Fibroblast of lung (primary cell): ENCODE results near the gene ZNF506.

Source experiments
- CTCF ChIP-seq, 2 donors: IDR thresholded peaks in 1 of 2; conservative IDR thresholded peaks in 1 of 2; 1 replicate in 1 of 2; 2 replicates in 1 of 2; pipeline ENCODE4 v1.5.1; 2011 to 2012; ENCODE audit warnings: low read length in 2 of 2, control low read depth in 1 of 2, inconsistent platforms in 1 of 2, low read depth in 1 of 2, mild to moderate bottlenecking in 1 of 2
- EZH2 ChIP-seq: IDR thresholded peaks from 2 replicates; pipeline ENCODE4 v1.5.1; 2012; ENCODE audit warnings: low read length, control low read depth, mild to moderate bottlenecking; ENCODE audit errors: missing control alignments

- TF ChIP-seq CTCF (conservative IDR thresholded peaks at IDR 0.05 in 1 of 2, IDR thresholded peaks at IDR 0.05 in 1 of 2; ENCODE audit: low read depth in 1 of 2, low read length in 2 of 2) (no peak), EZH2 (no peak)
Measured at GRCh38 chr19:19847781-19848180, 26.2 kb upstream of the ZNF506 start.
